ENCODE data around the gene GSTA4.

DNA sequence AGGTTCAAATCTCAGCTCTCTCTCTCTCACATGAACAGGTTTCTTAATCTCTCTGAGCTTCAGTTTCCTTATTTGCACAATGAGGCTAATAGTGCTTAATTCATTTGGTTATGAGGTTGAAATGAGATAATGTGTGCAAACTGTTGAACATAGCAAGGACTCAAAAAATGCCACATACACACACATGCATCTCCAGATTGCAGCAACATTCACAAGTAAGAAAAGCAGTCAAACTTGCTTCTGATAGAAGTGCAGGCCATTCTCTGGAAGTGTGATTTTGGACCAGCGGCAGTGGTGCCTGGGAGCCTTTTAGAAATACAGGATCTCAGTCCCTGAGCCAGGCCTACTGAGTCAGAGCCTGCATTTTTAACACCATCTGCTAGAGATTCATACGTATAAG lies 25.7 kb downstream of the GSTA4 start:
- TF ChIP-seq, protein P1, sequence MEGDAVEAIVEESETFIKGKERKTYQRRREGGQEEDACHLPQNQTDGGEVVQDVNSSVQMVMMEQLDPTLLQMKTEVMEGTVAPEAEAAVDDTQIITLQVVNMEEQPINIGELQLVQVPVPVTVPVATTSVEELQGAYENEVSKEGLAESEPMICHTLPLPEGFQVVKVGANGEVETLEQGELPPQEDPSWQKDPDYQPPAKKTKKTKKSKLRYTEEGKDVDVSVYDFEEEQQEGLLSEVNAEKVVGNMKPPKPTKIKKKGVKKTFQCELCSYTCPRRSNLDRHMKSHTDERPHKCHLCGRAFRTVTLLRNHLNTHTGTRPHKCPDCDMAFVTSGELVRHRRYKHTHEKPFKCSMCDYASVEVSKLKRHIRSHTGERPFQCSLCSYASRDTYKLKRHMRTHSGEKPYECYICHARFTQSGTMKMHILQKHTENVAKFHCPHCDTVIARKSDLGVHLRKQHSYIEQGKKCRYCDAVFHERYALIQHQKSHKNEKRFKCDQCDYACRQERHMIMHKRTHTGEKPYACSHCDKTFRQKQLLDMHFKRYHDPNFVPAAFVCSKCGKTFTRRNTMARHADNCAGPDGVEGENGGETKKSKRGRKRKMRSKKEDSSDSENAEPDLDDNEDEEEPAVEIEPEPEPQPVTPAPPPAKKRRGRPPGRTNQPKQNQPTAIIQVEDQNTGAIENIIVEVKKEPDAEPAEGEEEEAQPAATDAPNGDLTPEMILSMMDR (IDR thresholded peaks at IDR 0.05; ENCODE audit: insufficient read depth, low read depth, low read length), result no peak
- no peak for TF ChIP-seq EZH2 (IDR thresholded peaks at IDR 0.05; ENCODE audit: insufficient read depth, low read length)

All from astrocyte (in vitro differentiated cells and primary cell).